H1 (cell line): ENCODE data around the gene WDR7. TPM values are rescaled to one million over a fixed set of nuclear protein-coding genes. Genes with fewer than 3 reads are reported as not detected.

Experiments
- CTCF ChIA-PET: fragments of 300-600 bp; sonication (Branson Sonifier 250); formaldehyde crosslinking; loops from one replicate; lab custom pipeline; 2021; ENCODE audit not compliant: partially characterized antibody; lab: Charles Lee
- POLR2A ChIA-PET: fragments of 300-600 bp; sonication (Branson Sonifier 250); formaldehyde crosslinking; loops from one replicate; lab custom pipeline; 2021; ENCODE audit warnings: inconsistent platforms; ENCODE audit not compliant: partially characterized antibody; lab: Charles Lee
- DNase-seq, 2 experiments: peaks; one replicate each; pipeline versions ENCODE4 v3.0.0 to v3.0.0-alpha.2; 2010 to 2022; ENCODE audit warnings: low spot score in 2 of 2, low read depth in 1 of 2, mixed read lengths in 1 of 2
- FAIRE-seq: peaks from 2 replicates; lab custom pipeline; 2011; peaks lifted over from hg19 to GRCh38; lab: Jason Lieb, UNC
- H2AFZ ChIP-seq: 2 replicates; pipeline ENCODE4 v1.8.1; 2012; ENCODE audit warnings: low read length, inconsistent platforms
- H2AK5ac ChIP-seq: 2 replicates; pipeline ENCODE4 v1.6.1; 2013; ENCODE audit warnings: low read depth, low read length
- H2BK120ac ChIP-seq: replicated peaks from 2 replicates; pipeline ENCODE3; 2013; ENCODE audit warnings: low read depth, low read length, inconsistent platforms
- H2BK12ac ChIP-seq: 2 replicates; pipeline ENCODE4 v1.6.1; 2013; ENCODE audit warnings: low read depth, low read length
- H2BK15ac ChIP-seq: 2 replicates; pipeline ENCODE4 v1.6.1; 2013; ENCODE audit warnings: low read length
- H2BK20ac ChIP-seq: 2 replicates; pipeline ENCODE4 v1.6.1; 2013; ENCODE audit warnings: low read length
- H2BK5ac ChIP-seq: 2 replicates; pipeline ENCODE4 v1.6.1; 2013; ENCODE audit warnings: low read depth, low read length
- H3K14ac ChIP-seq: 2 replicates; pipeline ENCODE4 v1.6.1; 2013; ENCODE audit warnings: inconsistent platforms; ENCODE audit not compliant: insufficient read length
- H3K18ac ChIP-seq: 2 replicates; pipeline ENCODE4 v1.6.1; 2013; ENCODE audit warnings: low read length; ENCODE audit errors: extremely low read depth
- H3K23ac ChIP-seq: 2 replicates; pipeline ENCODE4 v1.6.1; 2013; ENCODE audit warnings: inconsistent platforms; ENCODE audit not compliant: insufficient read length
- H3K23me2 ChIP-seq: 2 replicates; pipeline ENCODE4 v1.6.1; 2013; ENCODE audit warnings: low read depth, low read length
- H3K27ac ChIP-seq: 2 replicates; pipeline ENCODE4 v1.6.1; 2011; ENCODE audit warnings: low read depth, low read length, inconsistent platforms
- H3K27me3 ChIP-seq, 4 experiments: replicated peaks in 1 of 4; 1 replicate in 1 of 4; 2 replicates in 3 of 4; pipeline versions ENCODE4 v1.6.1 to v1.8.1; 2011 to 2013; ENCODE audit warnings: low read length in 3 of 4, mild to moderate bottlenecking in 3 of 4, inconsistent platforms in 2 of 4, mixed read lengths in 2 of 4, moderate library complexity in 1 of 4; ENCODE audit not compliant: control insufficient read depth in 3 of 4, insufficient read depth in 3 of 4; ENCODE audit errors: extremely low read depth in 1 of 4
- H3K36me3 ChIP-seq, 4 experiments: 2 replicates each; pipeline versions ENCODE4 v1.6.1 to v1.8.1; 2011 to 2013; ENCODE audit warnings: mild to moderate bottlenecking in 4 of 4, low read length in 3 of 4, moderate library complexity in 2 of 4, control low read depth in 1 of 4, inconsistent platforms in 1 of 4; ENCODE audit not compliant: insufficient read depth in 4 of 4, control insufficient read depth in 2 of 4
- H3K4ac ChIP-seq: replicated peaks from 2 replicates; pipeline ENCODE3; 2013; ENCODE audit warnings: low read length, low read depth, mixed read lengths, inconsistent platforms; ENCODE audit not compliant: insufficient read length
- H3K4me1 ChIP-seq, 4 experiments: replicated peaks in 1 of 4; 1 replicate in 1 of 4; 2 replicates in 3 of 4; pipeline versions ENCODE4 v1.6.1 to v1.8.1; 2011 to 2013; ENCODE audit warnings: low read length in 3 of 4, inconsistent platforms in 2 of 4, mixed read lengths in 1 of 4; ENCODE audit not compliant: insufficient read depth in 4 of 4, control insufficient read depth in 3 of 4
- H3K4me2 ChIP-seq, 2 experiments: 2 replicates each; pipeline versions ENCODE4 v1.6.1 to v1.8.1; 2011 to 2013; ENCODE audit warnings: low read depth in 2 of 2, low read length in 2 of 2, control low read depth in 1 of 2, inconsistent platforms in 1 of 2, mild to moderate bottlenecking in 1 of 2; ENCODE audit not compliant: insufficient read depth in 1 of 2
- H3K4me3 ChIP-seq, 4 experiments: fragments of 200-600, 300-600 bp in 1 of 4; sonication (generic), shearing (Covaris generic), sonication (Bioruptor Twin) in 1 of 4; 2 replicates each; pipeline versions ENCODE4 v1.5.1 to v1.8.1; 2011 to 2016; ENCODE audit warnings: low read length in 4 of 4, low read depth in 3 of 4, control low read depth in 2 of 4, inconsistent platforms in 2 of 4, mild to moderate bottlenecking in 2 of 4, mixed read lengths in 1 of 4, moderate library complexity in 1 of 4; ENCODE audit not compliant: insufficient read depth in 2 of 4; ENCODE audit errors: extremely low read depth in 1 of 4
- H3K56ac ChIP-seq: replicated peaks from 2 replicates; pipeline ENCODE3; 2013; ENCODE audit warnings: low read depth, mild to moderate bottlenecking, mixed read lengths, low read length, inconsistent platforms; ENCODE audit not compliant: insufficient read length
- H3K79me1 ChIP-seq: 2 replicates; pipeline ENCODE4 v1.6.1; 2013; ENCODE audit warnings: low read depth, low read length, control low read depth
- H3K79me2 ChIP-seq, 2 experiments: 2 replicates each; pipeline versions ENCODE4 v1.6.1 to v1.8.1; 2012 to 2013; ENCODE audit warnings: low read length in 2 of 2, mild to moderate bottlenecking in 2 of 2, inconsistent platforms in 1 of 2; ENCODE audit not compliant: insufficient read depth in 2 of 2, control insufficient read depth in 1 of 2
- H3K9ac ChIP-seq, 4 experiments: replicated peaks in 1 of 4; 1 replicate in 1 of 4; 2 replicates in 3 of 4; pipeline versions ENCODE4 v1.6.1 to v1.8.1; 2011 to 2013; ENCODE audit warnings: low read depth in 3 of 4, low read length in 3 of 4, control low read depth in 2 of 4, mild to moderate bottlenecking in 2 of 4, moderate library complexity in 2 of 4, inconsistent platforms in 1 of 4; ENCODE audit errors: extremely low read depth in 1 of 4
- H3K9me3 ChIP-seq, 2 experiments: 2 replicates each; pipeline versions ENCODE4 v1.6.1 to v1.8.1; 2012 to 2013; ENCODE audit warnings: mild to moderate bottlenecking in 2 of 2, moderate library complexity in 2 of 2, control low read depth in 1 of 2, inconsistent platforms in 1 of 2, low read depth in 1 of 2, low read length in 1 of 2, mixed read lengths in 1 of 2; ENCODE audit not compliant: insufficient read depth in 2 of 2
- H4K20me1 ChIP-seq, 2 experiments: replicated peaks in 1 of 2; 2 replicates each; pipeline versions ENCODE3 to v1.8.1; 2011 to 2013; ENCODE audit warnings: inconsistent platforms in 2 of 2, low read length in 2 of 2, mild to moderate bottlenecking in 1 of 2; ENCODE audit not compliant: insufficient read depth in 2 of 2, control insufficient read depth in 1 of 2
- H4K5ac ChIP-seq: 2 replicates; pipeline ENCODE4 v1.6.1; 2013; ENCODE audit warnings: low read length, low read depth, mixed read lengths, inconsistent platforms; ENCODE audit not compliant: insufficient read length
- H4K8ac ChIP-seq: 2 replicates; pipeline ENCODE4 v1.8.0; 2013; ENCODE audit warnings: mild to moderate bottlenecking, moderate library complexity, low read length, inconsistent platforms; ENCODE audit not compliant: insufficient read depth; ENCODE audit errors: extremely low read depth
- H4K91ac ChIP-seq: replicated peaks from 2 replicates; pipeline ENCODE3; 2013; ENCODE audit warnings: low read length, mixed read lengths, inconsistent platforms; ENCODE audit not compliant: insufficient read length
- KDM5A ChIP-seq: fragments of 200-600 bp; IDR thresholded peaks from 2 replicates; pipeline ENCODE4 v1.7.1; 2012; ENCODE audit warnings: mild to moderate bottlenecking, low read length, inconsistent platforms, mixed read lengths
- RAD21 ChIP-seq, 2 experiments: IDR thresholded peaks in 1 of 2; conservative IDR thresholded peaks in 1 of 2; 2 replicates each; pipeline ENCODE4 v1.6.1; 2011; ENCODE audit warnings: low read depth in 2 of 2, low read length in 2 of 2, improper control_type of control experiment in 1 of 2, inconsistent platforms in 1 of 2, mild to moderate bottlenecking in 1 of 2, moderate library complexity in 1 of 2
- WGBS, 2 experiments: shearing (Covaris generic) in 1 of 2; methylation state at CpG; one replicate each; pipeline versions ENCODE4 v1.1.6 to v1.1.7; 2013 to 2015; ENCODE audit warnings: low lambda C conversion rate in 2 of 2, mixed read lengths in 2 of 2, inconsistent platforms in 1 of 2, low coverage in 1 of 2, missing lambda C conversion rate in 1 of 2; ENCODE audit not compliant: insufficient replicate concordance in 2 of 2, insufficient coverage in 1 of 2, insufficient read length in 1 of 2; ENCODE audit errors: extremely low coverage in 1 of 2, missing lambda C conversion rate in 1 of 2; 5-methylcytosine and 5-hydroxymethylcytosine counted together
- polyA plus RNA-seq, 7 experiments: library from polyadenylated mRNA; depleted of rRNA in 3 of 7; stranded (reverse) in 5 of 7; unstranded in 2 of 7; fragments of >200 nt in 5 of 7; fragments of 200-250 nt in 2 of 7; gene quantifications; 1 replicate in 5 of 7; 2 replicates in 1 of 7; 4 replicates in 1 of 7; pipeline versions ENCODE4 v1.2.1 to v1.2.3, GENCODE V29; 2011 to 2013; ENCODE audit warnings: missing spikeins in 2 of 7, mixed read lengths in 2 of 7
- total RNA-seq: library from RNA; stranded (reverse); fragmentation: NEBNext Ultra II Directional; extraction: Animal tissue kit (Norgen Biotek cat#: 25700); gene quantifications from 2 replicates; pipeline ENCODE4 v1.2.1, GENCODE V29; 2021

The WDR7 gene
- total and polyA plus RNA-seq, 2 of the 8 experiments (the other 6 are each of a cell fraction or from before 2014, with no cell fraction given) = 5.5 to 15.2 TPM

DNA sequence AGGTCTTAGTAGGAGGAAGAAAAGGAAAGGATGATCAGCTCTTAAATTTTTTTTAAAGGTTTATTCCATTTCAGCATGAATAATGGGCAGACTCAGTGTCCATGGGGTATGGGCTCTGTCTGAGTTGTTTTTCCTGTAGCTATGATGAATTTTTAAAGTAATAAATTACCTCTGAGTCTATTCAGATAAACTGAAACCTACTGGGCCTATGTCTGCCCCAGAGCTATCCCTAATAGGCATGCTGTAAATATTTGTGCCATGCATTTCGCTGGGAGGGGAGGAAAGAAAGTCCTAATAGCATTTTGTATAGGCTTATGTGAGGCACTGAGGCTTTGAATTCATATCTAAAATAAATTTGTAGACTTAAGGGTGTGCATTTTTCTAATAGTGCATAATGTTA lies 285.3 kb downstream of the WDR7 start:
- CTCF ChIA-PET = interaction anchor here (1.3 kb wide), 1 partner anchor 14 kb away, joined by 4 read pairs; no protein-coding TSS in a partner anchor
- no peak for FAIRE-seq
- DNase-seq = no peak

More for the DNA sequence above, 285.3 kb downstream of the WDR7 start:
- no peak overlapping the region for H3K4me2 ChIP-seq
- no peak overlapping the region for H2AK5ac ChIP-seq
- no peak overlapping the region for H3K27ac ChIP-seq
- WGBS, 2 experiments = 90% methylated on average over 1 of the region's 1 CpG; no CpG with 5 or more reads in 1 of the 2 experiments
- no peak overlapping the region for H2BK5ac ChIP-seq
- H3K4me1 ChIP-seq = peaks cover 0 to 6% (median 3%) of the 10 kb centered on the region in 4 experiments; a peak in 4 of 7 replicates
- H3K23ac ChIP-seq = no peak overlapping the region
- no peak overlapping the region for H2BK120ac ChIP-seq
- H3K56ac ChIP-seq = no peak overlapping the region
- H4K5ac ChIP-seq = no peak overlapping the region
- no peak overlapping the region for H2BK15ac ChIP-seq
- no peaks in the 10 kb centered on the region for H4K20me1 ChIP-seq
- no peak overlapping the region for H2BK12ac ChIP-seq
- H2AFZ ChIP-seq = no peak overlapping the region
- H3K4me3 ChIP-seq = no peak overlapping the region
- no peak overlapping the region for H3K18ac ChIP-seq
- no peaks in the 10 kb centered on the region for H3K9me3 ChIP-seq
- H4K8ac ChIP-seq = no peak overlapping the region
- H3K27me3 ChIP-seq = no peaks in the 10 kb centered on the region
- POLR2A ChIA-PET = no interaction called here
- TF ChIP-seq KDM5A (no peak), RAD21 (IDR thresholded peaks at IDR 0.05 in 1 of 2, conservative IDR thresholded peaks at IDR 0.05 in 1 of 2; ENCODE audit: low read depth in 2 of 2, low read length in 2 of 2) (no peak)
- H4K91ac ChIP-seq = no peak overlapping the region
- H3K4ac ChIP-seq = no peak overlapping the region
- H2BK20ac ChIP-seq = no peak overlapping the region
- H3K9ac ChIP-seq = no peak overlapping the region
- no peaks in the 10 kb centered on the region for H3K36me3 ChIP-seq
- no peaks in the 10 kb centered on the region for H3K23me2 ChIP-seq
- H3K79me1 ChIP-seq = no peaks in the 10 kb centered on the region
- H3K14ac ChIP-seq = no peak overlapping the region
- no peaks in the 10 kb centered on the region for H3K79me2 ChIP-seq
